GM23338 (cell line): ENCODE results near the gene STX1B.

Experiments
- EZH2 ChIP-seq: fragments of 200-600 bp; sonication (generic); IDR thresholded peaks from one replicate; pipeline ENCODE4 v1.8.0; 2017; ENCODE audit warnings: antibody characterized with exemption, mild to moderate bottlenecking, low read depth; ENCODE audit not compliant: unreplicated experiment
- EZH2phosphoT487 ChIP-seq: fragments of 200-600 bp; sonication (generic); IDR thresholded peaks from one replicate; pipeline ENCODE4 v1.8.1; 2018; ENCODE audit warnings: antibody characterized with exemption; ENCODE audit not compliant: unreplicated experiment
- NANOG ChIP-seq: IDR thresholded peaks from 2 replicates; pipeline ENCODE4 v1.6.1; 2016; ENCODE audit warnings: antibody characterized with exemption, borderline replicate concordance
- POLR2AphosphoS5 ChIP-seq: IDR thresholded peaks from 2 replicates; pipeline ENCODE4 v1.6.1; 2016; ENCODE audit warnings: antibody characterized with exemption, low read depth
- TF ChIP-seq, protein P1 (sequence below), 2 experiments: fragments of 200-600 bp in 1 of 2; sonication (generic) in 1 of 2; conservative IDR thresholded peaks; 2 replicates each; pipeline versions ENCODE4 v1.5.1 to v1.6.1; 2016 to 2017; ENCODE audit warnings: antibody characterized with exemption in 2 of 2, low read depth in 2 of 2, mild to moderate bottlenecking in 2 of 2, moderate library complexity in 1 of 2
- TF ChIP-seq, protein P2 (sequence below): IDR thresholded peaks from one replicate; pipeline ENCODE4 v1.6.1; 2018; ENCODE audit warnings: antibody characterized with exemption; ENCODE audit not compliant: unreplicated experiment

DNA sequence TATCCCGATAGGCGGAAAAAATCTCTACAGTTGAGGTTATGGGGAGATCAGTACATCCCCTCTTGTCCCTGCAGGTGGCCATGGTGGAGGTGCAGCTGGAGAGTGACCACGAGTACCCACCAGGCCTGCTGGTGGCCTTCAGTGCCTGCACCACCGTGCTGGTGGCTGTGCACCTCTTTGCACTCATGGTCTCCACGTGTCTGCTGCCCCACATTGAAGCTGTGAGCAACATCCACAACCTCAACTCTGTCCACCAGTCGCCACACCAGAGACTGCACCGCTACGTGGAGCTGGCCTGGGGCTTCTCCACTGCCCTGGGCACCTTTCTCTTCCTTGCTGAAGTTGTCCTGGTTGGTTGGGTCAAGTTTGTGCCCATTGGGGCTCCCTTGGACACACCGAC is 57.3 kb downstream of the STX1B start:
- TF ChIP-seq, protein P1, sequence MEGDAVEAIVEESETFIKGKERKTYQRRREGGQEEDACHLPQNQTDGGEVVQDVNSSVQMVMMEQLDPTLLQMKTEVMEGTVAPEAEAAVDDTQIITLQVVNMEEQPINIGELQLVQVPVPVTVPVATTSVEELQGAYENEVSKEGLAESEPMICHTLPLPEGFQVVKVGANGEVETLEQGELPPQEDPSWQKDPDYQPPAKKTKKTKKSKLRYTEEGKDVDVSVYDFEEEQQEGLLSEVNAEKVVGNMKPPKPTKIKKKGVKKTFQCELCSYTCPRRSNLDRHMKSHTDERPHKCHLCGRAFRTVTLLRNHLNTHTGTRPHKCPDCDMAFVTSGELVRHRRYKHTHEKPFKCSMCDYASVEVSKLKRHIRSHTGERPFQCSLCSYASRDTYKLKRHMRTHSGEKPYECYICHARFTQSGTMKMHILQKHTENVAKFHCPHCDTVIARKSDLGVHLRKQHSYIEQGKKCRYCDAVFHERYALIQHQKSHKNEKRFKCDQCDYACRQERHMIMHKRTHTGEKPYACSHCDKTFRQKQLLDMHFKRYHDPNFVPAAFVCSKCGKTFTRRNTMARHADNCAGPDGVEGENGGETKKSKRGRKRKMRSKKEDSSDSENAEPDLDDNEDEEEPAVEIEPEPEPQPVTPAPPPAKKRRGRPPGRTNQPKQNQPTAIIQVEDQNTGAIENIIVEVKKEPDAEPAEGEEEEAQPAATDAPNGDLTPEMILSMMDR (conservative IDR thresholded peaks at IDR 0.05; ENCODE audit: low read depth in 2 of 2), result no peak
- TF ChIP-seq NANOG (no peak), EZH2 (no peak), POLR2AphosphoS5 (no peak), EZH2phosphoT487 (no peak)
- TF ChIP-seq, protein P2, sequence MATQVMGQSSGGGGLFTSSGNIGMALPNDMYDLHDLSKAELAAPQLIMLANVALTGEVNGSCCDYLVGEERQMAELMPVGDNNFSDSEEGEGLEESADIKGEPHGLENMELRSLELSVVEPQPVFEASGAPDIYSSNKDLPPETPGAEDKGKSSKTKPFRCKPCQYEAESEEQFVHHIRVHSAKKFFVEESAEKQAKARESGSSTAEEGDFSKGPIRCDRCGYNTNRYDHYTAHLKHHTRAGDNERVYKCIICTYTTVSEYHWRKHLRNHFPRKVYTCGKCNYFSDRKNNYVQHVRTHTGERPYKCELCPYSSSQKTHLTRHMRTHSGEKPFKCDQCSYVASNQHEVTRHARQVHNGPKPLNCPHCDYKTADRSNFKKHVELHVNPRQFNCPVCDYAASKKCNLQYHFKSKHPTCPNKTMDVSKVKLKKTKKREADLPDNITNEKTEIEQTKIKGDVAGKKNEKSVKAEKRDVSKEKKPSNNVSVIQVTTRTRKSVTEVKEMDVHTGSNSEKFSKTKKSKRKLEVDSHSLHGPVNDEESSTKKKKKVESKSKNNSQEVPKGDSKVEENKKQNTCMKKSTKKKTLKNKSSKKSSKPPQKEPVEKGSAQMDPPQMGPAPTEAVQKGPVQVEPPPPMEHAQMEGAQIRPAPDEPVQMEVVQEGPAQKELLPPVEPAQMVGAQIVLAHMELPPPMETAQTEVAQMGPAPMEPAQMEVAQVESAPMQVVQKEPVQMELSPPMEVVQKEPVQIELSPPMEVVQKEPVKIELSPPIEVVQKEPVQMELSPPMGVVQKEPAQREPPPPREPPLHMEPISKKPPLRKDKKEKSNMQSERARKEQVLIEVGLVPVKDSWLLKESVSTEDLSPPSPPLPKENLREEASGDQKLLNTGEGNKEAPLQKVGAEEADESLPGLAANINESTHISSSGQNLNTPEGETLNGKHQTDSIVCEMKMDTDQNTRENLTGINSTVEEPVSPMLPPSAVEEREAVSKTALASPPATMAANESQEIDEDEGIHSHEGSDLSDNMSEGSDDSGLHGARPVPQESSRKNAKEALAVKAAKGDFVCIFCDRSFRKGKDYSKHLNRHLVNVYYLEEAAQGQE, result no peak
